HG03571 (cell line): ENCODE measurements around the gene CLRN3.

Experiments
- ATAC-seq: cut with Tn5 transposase; IDR thresholded peaks from one replicate; pipeline ENCODE4 v1.9.1; 2021; ENCODE audit not compliant: unreplicated experiment

Gene CLRN3

GRCh38 chr10:127903789-127904188 lies 11.0 kb upstream of the CLRN3 start:
- no peak for ATAC-seq

GRCh38 chr10:127899766-127900387 lies 7.1 kb upstream of the CLRN3 start:
- no peak for ATAC-seq

DNA sequence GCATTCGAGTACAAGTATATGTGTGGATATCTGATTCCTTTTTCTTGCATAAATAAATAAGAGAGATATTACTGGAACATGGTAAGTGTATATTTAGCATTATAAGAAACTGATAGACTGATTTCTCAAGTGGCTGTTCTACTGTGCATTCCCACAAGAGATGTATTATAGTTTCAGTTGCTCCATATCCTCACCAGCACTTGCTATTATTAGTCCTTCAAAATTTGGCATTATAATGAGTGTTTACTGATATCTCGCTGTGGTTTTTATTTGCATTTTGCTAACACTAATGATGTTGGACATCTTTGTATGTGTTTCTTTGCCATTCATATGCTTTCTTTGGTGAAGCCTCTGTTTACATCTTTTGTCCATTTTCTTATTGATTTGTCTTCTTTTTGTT lies 4.4 kb upstream of the CLRN3 start:
- no peak for ATAC-seq

GRCh38 chr10:127896590-127896989 lies 3.8 kb upstream of the CLRN3 start:
- no peak for ATAC-seq

DNA sequence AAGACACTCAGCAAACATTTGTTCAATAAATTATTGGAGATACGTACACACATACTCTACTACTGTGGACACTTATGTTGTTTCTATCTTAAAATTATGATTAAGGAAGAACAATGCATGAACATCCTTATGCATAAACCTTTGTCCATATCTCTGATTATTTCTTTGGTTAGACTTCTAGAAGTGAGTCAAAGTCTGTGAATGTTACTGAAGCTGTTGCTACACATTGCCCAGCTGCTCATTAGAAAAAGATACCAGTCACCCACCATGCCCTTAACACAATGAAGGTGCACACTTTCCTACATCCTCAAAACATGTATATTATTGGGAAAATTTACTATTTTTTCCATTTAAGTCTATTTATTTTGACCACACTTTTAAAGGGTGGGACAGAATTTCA lies 1.4 kb upstream of the CLRN3 start:
- no peak for ATAC-seq

DNA sequence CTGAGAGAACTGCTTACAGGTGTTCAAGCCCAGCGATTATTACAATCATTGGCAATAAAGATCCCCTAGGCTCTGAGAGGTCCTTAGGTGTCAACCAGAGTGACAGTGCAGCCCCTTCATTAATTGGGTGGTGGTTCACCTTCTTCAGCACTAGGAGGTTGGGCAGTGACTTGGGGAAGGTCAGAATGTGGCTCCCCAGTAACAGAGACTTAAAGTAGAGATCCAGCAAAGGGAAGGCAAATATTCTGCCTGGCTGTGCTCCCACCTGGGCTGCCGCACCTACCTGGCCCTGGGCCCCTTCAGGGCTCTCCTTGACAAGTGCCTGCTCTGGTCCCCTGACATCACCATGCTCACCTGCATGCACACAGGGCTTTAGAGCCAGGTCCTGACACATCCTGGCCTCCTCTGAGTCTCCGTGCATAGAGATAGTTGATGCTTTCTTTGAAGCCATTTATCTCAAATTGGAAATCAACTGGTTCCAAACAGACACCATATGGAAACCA lies 1.9 kb downstream of the CLRN3 start:
- ATAC-seq = no peak

DNA sequence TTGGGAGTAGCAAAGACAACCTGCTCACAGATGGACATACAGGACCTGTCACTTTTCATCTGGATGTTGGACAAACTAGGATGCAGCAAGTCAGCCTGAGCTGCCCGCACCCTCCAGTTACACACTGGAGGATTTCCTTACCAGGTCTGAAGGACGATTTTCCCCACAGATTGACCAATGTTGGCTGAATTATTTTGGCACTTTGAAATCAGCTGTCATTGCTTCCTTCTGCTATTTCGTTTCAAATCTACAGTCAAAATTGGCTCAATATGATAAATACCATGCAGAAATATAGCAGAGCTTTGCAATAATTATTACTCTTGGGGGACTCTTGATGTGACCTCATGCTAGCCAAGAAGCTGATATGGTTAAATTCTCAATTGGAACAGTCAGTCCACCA lies 2.5 kb downstream of the CLRN3 start:
- ATAC-seq = no peak

GRCh38 chr10:127889605-127890195 lies 3.0 kb downstream of the CLRN3 start:
- ATAC-seq = no peak

DNA sequence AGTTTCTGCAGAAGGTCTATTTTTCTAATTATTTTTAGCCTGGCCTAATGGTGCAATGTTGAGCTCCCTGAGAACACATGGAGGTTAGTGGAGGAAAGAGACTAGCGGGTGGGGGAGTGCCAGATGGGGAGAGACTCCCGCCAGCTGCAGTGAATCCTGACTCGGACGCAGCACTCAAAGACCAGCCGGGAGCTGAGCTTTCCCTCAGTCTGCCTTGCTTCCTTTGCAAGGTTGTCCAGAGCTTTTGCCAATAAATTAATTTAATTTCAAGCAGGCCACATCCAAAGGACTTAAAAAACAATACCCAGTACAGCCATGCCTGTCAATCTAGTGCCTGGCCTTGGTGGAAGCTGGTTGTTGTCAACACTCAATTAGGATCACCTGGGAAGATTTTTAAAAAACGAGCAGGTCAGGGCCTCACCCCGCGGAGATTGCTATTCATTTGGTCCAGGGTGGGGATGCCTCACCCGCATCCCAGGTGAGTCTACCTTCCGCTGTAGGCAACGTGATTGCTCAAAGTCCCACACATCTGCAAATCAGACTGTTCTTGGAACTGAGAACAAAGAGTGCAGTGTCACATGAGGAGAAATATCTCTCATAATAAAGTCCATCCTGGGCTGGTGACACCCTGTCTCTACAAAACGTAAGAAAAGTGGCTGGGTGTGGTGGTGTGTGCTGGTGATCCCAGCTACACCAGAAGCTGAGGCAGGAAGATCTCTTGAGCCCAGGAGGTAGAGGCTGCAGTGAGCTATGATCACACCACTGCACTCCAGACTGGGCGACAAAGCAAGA lies 4.0 kb downstream of the CLRN3 start:
- ATAC-seq = no peak

DNA sequence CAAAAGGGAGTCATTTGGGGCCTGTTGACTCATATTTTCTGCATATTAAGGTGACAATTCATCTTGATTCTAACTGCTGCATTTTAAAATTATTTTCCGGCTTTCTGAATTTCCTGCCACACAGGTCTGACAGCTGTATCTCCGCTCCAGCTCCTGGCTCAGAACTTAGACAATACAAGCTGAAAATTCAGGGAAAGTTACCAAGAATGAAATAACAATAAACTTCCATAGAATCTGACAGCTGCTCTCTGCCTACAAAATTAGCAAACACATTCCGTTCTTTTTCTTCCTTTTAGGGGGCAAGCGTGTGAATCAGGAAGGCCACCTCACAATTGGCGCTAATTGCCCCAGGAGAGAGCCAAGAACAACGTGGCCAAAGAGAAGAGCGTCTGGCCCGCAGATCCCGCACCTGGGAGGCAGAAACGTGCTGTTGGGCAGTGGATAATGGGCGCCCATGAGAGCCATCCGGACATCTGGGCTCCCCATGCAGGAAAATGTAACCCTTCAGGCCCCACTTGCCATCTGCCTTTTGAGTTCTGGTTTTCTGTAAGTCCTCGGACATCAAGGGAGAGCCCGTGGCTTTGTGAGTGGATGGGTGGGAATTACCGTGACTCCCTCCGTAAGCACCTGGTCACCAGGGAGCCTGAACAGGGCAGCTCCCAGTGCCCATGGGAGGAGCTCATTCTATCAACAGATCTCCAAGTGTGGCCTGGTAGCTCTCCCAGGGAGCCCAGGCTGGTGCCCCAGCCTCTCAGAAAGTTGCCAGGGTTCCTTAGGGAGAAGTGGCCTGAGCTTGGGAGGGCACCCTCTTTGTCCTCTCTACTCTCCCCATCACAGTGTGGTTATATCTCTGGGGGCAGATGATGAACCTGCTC lies 5.0 kb downstream of the CLRN3 start:
- ATAC-seq = no peak

- ATAC-seq = no peak
Observed at GRCh38 chr10:127886371-127887051, 6.2 kb downstream of the CLRN3 start.

DNA sequence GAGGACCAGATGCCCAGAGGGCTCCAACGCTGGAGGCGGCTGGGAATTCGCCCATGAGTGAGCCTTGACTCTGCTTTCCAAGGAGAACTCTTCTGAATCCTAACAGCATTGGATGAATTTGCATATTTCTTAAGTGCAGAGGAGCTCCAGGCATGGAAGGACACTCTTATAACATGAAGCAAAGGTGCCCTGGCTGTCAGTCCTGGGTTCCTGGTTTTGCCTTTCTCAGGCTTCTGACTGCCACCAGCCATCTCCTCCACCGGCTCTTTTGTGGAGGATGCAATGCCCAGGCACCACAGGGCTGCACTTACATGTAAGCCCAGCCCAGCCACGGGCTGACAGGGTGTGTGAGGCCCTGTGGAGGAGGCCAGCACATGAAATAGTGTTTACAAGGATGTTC lies 8.2 kb downstream of the CLRN3 start:
- no peak for ATAC-seq

DNA sequence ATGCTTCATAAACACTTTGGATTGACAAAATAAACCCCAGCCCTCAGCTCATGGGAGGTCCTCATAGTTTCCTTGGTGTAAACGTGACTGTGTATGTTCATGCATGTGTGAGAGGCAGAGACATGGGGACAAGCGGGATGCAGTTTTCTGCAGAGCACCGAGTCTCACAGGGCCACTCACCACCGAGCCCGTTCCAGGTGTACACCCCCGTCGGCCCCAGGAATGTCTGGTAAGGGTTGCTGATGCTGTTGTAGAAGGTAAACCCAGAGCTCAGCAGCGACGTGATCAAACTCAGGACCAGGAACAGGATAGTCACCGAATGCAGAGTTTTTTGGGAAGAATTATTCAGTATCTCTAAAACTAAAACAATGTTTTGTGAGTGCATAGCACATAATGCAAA lies 9.2 kb downstream of the CLRN3 start:
- no peak for ATAC-seq

GRCh38 chr10:127882801-127883459 lies 9.8 kb downstream of the CLRN3 start:
- no peak for ATAC-seq

- no peak for ATAC-seq
Observed at GRCh38 chr10:127882391-127882790, 10.3 kb downstream of the CLRN3 start.

- no peak for ATAC-seq
Observed at GRCh38 chr10:127881262-127881661, 11.5 kb downstream of the CLRN3 start.

DNA sequence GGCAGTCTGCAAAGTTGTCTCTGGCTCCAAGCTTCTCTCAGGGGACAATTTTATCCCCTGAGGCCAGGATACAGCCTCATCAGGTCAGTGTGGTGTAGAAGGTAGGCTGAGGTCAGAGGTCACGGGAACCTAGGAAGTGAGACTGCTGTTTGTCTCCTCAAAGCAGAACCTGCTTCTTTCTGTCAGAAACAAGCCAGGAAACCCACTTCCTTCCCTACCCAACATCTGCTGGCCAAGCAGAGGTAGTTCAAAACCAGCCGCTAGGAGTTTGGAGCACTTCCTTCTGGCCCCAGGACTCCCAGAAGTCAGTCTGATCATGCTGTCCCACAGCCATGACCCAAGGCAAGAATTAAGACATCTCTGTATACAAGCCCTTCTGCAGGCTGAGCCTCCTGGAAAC lies 12.2 kb downstream of the CLRN3 start:
- ATAC-seq = no peak

- ATAC-seq = no peak
Observed at GRCh38 chr10:127878475-127879055, 14.2 kb downstream of the CLRN3 start.

- no peak for ATAC-seq
Observed at GRCh38 chr10:127877699-127878098, 15.0 kb downstream of the CLRN3 start.

DNA sequence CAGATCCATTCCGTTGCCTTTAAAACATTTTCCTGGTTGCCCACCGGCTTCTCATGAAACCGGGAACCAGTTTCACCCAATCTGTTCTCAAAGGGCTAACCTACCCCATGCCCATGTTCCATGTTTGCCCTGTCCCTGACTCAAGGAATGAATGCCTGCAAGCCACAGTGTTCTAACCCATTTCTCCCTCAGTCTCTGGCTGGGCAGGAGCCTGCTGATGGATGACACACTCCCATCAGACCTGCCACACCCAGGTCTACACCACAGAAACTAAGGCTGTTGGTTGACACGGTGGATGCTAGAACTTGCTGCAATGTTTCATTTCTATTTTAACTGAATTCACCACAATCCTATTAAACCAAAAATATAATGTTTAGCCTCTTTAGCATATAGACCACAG lies 15.6 kb downstream of the CLRN3 start:
- ATAC-seq = no peak
